Transverse colon (tissue), 4 donors: ENCODE measurements around the gene SREK1.

ENCODE experiments used
- EP300 ChIP-seq: sonication (generic); formaldehyde crosslinking; IDR thresholded peaks from one replicate; pipeline ENCODE4 v1.6.1; 2017; ENCODE audit warnings: antibody characterized with exemption, low read depth
- POLR2A ChIP-seq: fragments of 450-650 bp; IDR thresholded peaks from one replicate; pipeline ENCODE4 v1.6.1; 2016; ENCODE audit warnings: antibody characterized with exemption, mild to moderate bottlenecking, moderate library complexity
- POLR2AphosphoS5 ChIP-seq, 3 donors: sonication (generic); formaldehyde crosslinking; IDR thresholded peaks; one replicate each; pipeline ENCODE4 v1.6.1; 2016; ENCODE audit warnings: antibody characterized with exemption in 3 of 3
- TF ChIP-seq, protein P1 (sequence below), 5 experiments: fragments of 200-600 bp in 3 of 5; fragments of 450-650 bp in 2 of 5; sonication (generic) in 3 of 5; IDR thresholded peaks; 1 replicate in 2 of 5; 2 replicates in 3 of 5; pipeline ENCODE4 v1.5.1; 2016 to 2017; ENCODE audit warnings: antibody characterized with exemption in 5 of 5, inconsistent platforms in 3 of 5, mild to moderate bottlenecking in 2 of 5, moderate library complexity in 1 of 5

DNA sequence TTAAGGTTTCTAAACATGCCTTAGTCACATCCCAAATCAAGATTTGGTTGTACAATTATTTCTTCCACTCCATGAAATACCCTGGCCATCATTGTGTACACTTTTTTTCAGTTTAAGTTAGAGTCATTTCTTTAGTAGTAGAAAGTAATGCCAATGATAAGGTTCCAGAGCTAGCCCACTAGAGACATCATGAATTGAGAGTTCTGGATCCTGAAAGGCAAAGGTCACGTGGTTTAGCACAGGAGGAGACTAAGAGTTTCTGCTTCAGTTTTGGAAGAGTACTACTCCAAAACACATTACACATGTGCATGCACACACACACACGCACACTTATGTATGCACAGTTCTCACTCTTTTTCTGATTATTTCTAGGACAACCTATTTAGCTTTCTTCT, 4.8 kb upstream of the SREK1 start:
- TF ChIP-seq POLR2AphosphoS5 (IDR thresholded peaks at IDR 0.05) (no peak), POLR2A (no peak), EP300 (no peak)
- TF ChIP-seq, protein P1, sequence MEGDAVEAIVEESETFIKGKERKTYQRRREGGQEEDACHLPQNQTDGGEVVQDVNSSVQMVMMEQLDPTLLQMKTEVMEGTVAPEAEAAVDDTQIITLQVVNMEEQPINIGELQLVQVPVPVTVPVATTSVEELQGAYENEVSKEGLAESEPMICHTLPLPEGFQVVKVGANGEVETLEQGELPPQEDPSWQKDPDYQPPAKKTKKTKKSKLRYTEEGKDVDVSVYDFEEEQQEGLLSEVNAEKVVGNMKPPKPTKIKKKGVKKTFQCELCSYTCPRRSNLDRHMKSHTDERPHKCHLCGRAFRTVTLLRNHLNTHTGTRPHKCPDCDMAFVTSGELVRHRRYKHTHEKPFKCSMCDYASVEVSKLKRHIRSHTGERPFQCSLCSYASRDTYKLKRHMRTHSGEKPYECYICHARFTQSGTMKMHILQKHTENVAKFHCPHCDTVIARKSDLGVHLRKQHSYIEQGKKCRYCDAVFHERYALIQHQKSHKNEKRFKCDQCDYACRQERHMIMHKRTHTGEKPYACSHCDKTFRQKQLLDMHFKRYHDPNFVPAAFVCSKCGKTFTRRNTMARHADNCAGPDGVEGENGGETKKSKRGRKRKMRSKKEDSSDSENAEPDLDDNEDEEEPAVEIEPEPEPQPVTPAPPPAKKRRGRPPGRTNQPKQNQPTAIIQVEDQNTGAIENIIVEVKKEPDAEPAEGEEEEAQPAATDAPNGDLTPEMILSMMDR (IDR thresholded peaks at IDR 0.05), result no peak
